HG03378 (cell line): ENCODE data around the gene UBXN11.
"Not testable (repeated sequence)": the region's sequence is repeated elsewhere in the genome, so short reads cannot be mapped to it uniquely, and the experiment has no call there.

Experiments used
- ATAC-seq: cut with Tn5 transposase; IDR thresholded peaks from one replicate; pipeline ENCODE4 v1.9.1; 2021; ENCODE audit warnings: mild to moderate bottlenecking, moderate library complexity; ENCODE audit not compliant: unreplicated experiment

UBXN11 gene

DNA sequence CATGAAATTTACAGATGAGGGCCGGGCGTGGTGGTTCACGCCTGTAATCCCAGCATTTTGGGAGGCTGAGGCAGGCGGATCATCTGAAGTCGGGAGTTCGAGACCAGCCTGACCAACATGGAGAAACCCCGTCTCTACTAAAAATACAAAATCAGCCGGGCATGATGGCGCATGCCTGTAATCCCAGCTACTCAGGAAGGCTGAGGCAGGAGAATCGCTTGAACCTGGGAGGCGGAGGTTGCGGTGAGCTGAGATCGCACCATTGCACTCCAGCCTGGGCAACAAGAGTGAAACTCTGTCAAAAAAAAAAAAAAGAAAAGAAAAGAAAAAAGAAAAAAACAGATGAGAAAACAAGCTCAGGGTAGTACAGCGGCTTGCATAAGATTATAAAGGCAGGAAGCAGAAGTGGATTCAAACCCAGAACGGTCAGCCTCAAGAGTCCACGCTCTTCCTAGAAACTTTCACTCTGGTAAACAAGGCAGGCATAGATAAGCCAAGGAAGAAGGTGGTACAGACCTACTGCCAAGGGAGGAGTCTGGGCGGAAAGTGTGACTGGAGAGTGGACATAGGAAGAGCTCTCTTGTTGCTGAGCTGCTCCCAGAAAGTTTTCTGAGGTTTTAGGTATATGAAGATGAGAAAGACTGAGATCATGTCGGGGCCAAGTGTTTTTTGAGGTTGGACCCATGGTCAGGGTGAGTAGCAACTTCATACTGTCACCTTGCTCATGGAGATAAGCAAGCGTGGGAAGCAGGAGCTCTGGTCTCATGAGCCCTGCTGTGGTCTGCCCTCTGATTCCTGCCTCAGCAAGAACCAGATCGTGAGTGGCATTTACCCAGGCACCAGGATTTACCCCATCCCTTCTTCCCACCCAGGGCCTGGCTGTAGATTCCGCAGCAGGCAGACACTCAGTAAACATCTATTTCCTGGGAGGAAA is 1.8 kb upstream of the UBXN11 start:
- not testable (repeated sequence) for ATAC-seq

DNA sequence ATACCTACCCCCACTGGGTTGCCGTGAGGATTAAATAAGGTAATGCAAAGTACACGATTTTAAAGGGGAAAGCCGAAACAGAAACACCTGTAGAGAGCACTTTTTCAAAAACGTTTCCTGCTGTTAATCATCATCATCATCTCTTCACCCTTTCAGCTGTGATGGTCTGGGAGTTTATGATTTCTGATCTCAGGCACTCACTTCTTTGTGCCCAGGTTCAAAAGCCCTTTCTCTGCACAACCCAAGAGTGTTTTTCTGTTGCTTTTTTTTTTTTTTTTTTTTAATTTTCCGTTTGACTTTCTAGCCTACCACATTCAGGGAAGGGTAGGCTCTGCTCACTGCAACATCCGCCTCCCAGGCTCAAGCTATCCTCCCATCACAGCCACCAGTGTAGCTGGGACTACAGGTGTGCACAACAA is 936 bp upstream of the UBXN11 start:
- ATAC-seq: peak; percentile 4

DNA sequence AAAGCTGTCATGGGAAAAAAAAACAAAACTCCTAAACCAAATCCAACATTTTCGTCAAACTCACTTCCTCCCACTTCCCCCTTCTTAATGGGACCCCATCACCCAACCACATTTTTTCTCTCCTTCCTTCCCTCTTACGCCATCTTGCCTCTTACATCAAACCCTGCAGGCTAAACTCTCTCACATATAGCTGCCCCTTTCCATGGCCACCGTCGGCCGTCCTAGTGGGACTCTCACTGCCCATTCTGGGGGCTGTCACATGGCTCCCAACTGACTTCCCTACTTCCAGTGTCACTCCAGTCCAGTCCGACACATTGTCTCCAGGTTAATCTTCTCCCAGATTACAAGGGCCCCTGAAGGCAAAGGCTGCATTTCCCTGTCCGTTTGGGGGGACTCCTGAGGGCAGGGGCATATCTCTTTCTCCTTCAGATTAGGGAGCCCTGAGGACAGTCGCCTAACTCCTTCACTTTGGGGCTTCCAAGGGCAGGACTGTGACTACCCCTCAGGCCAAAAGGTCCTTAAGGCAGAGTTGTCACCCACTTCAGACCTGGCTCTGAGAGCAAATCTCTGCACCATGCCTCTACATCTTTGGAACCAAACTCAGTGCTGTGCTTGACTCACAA is 658 bp downstream of the UBXN11 start:
- peak; percentile 10 for ATAC-seq

DNA sequence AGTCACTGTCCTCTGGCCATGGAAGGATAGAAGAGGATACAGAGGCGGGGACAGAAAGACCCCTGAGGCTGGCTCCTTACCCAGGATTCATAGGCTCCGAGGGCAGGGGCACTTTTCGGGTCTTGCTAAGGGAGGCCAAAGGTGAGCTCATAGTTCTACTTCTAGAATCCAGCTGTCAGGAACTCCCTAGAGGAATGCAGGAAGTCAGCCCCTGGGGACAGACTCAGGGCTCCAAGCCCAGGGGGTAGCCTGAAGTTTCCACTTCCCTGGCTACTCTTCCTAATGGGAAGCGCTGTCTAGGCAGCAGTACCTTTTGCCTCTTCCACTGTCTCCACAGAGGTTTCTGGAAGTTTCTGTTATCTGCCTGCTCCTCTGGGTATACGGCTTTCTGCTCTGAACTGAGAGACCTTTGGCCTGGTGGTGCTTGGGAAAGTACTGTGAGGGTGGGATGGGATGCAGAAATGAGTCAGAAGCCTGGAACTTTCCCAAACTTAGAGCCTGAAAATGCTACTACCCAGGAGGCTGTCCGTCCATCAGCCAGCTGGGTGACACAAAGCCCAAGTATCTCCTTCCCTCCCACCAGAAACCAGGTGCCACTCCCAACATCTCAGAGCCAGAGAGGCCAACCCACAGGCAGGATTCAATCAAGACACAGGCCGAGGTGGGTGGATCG is 3.6 kb downstream of the UBXN11 start:
- ATAC-seq: no peak

GRCh38 chr1:26300578-26301275 is 5.7 kb downstream of the UBXN11 start:
- no peak for ATAC-seq

DNA sequence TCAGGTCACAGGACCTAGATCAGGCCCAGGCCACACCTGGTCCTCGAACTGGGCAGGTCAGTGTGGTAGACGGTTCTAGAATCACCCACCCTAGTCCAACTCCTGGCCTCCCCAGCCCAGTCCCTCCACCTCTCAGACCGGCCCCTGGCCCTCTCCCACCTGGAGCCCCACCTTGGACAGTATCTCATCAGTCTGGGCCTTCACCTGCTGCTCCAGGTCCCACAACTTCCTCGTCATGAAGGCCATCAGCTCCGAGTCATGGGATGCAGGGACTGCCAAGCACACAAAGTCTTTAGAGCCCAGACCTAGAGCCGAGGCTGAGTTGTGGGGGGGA is 8.7 kb downstream of the UBXN11 start:
- ATAC-seq: no peak

GRCh38 chr1:26297057-26297790 is 9.2 kb downstream of the UBXN11 start:
- ATAC-seq: no peak

GRCh38 chr1:26296340-26297056 is 9.9 kb downstream of the UBXN11 start:
- ATAC-seq: no peak

DNA sequence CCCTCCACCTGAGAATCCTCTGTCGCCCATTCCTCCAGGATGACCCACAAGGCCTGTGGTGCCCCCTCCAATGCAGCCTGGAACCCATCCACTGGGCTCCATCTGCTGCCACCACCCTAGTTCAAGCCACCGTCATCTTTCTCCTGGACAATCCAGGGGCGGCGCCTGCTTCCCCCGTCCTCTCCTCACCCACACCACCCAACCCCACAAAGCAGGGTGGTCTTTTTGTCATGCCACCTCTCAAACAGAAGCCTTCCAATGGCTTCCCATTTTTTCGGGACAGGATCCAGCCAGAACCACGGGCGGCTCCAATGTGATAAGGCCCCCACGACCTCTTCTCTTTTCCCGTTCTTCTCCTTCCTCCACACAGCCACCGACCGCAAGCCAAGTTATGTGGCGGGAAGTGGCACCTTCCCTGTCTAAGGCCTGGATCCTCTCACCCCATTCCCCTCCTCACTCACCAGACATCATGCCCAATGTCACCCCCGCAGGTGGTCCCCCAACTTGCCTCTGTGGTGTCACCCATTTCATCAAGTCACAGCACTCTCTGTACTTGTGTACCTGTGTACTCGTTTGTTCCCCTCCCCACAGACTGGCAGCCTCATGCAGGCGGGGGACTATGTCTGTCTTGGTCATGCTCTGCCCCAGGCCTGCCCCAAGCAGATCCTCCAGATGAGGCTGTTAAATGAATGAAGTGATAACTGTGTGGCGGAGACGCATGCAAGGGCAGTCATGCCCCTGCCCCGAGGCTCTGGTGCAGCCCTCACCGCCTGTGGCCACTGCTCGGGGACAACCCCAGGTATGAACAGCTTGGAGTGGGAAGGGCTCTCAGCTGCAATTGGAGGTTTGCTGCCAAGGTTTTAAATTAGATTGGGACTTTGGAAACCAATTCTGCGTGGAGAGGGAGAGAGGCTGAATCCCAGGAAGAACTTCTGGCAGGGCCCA is 11.0 kb downstream of the UBXN11 start:
- no peak for ATAC-seq

DNA sequence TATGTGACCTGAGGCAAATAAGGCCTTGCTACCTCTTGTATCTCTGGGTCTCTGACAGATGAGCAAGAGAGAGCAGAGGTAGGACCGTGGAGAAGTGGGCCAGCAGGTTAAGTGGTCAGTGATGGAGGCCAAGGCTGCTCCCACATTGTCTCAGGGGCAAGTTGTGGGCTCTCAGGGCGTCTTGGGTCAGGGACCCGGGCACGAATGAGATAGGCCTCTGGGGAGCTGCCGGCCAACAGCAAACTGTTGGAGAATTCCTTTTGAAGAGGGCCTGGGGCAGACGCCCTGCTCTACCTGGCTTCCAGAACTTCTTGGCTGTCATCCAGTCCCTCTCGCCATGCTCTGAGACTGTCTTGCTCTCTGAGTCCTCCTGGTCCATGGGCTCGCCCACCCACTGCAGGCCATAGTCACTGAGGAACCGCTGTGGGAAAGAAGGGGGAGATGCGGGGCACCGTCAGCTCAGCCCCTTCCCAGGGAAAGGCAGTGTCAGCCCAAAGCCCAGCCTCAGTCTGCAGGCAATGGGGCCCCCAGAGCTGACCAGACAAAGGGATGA is 12.4 kb downstream of the UBXN11 start:
- ATAC-seq: no peak

GRCh38 chr1:26292735-26293134 is 13.7 kb downstream of the UBXN11 start:
- ATAC-seq: not testable (repeated sequence)

DNA sequence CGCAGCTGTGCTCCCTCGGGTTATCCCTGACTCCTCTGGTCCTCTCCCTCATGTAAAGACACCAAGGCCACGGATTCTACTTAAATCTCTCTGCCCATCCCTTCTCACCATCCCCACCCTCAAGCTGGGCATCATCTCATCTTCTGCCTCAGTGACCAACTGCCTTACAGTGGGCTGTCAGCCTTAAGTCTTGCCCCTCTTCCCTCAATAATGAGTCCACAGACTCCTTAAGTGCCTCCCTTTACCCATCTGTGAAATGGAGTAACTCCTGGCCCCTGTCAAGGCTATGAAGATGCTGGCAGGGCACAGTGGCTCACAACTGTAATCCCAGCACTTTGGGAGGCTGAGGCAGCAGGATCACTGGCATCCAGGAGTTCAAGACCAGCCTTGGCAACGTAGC is 14.5 kb downstream of the UBXN11 start:
- ATAC-seq: no peak

GRCh38 chr1:26291433-26291832 is 15.0 kb downstream of the UBXN11 start:
- ATAC-seq: no peak

- no peak for ATAC-seq
These were observed 15.6 kb downstream of the UBXN11 start for GRCh38 chr1:26290882-26291261.

- ATAC-seq: no peak
These were observed 16.1 kb downstream of the UBXN11 start for GRCh38 chr1:26290122-26290881.

- ATAC-seq: no peak
These were observed 17.0 kb downstream of the UBXN11 start for GRCh38 chr1:26289158-26290059.
